Cardiac septum (tissue), 1 donor: ENCODE measurements around the gene SLC11A1. TPM values are rescaled to one million over a fixed set of nuclear protein-coding genes. Genes with fewer than 3 reads are reported as not detected.

Source experiments
- DNase-seq: peaks from one replicate; pipeline ENCODE4 v3.0.0-alpha.2; 2020; ENCODE audit warnings: low spot score
- intact Hi-C: fragments of 100-400 bp; cut with DNase I; formaldehyde crosslinking; loops from one replicate; pipeline ENCODE4 v1.14.0; 2022
- total RNA-seq: library from RNA; stranded (reverse); fragmentation: NEBNext Ultra II Directional; extraction: Animal tissue kit (Norgen Biotek cat#: 25700); gene quantifications from one replicate; pipeline ENCODE4 v1.2.1, GENCODE V29; 2021
- donor health status: DM: no; HTN: no; CAD: no.

Gene SLC11A1
- total RNA-seq, 1 donor from 2014 or later: 6.4 TPM

DNA sequence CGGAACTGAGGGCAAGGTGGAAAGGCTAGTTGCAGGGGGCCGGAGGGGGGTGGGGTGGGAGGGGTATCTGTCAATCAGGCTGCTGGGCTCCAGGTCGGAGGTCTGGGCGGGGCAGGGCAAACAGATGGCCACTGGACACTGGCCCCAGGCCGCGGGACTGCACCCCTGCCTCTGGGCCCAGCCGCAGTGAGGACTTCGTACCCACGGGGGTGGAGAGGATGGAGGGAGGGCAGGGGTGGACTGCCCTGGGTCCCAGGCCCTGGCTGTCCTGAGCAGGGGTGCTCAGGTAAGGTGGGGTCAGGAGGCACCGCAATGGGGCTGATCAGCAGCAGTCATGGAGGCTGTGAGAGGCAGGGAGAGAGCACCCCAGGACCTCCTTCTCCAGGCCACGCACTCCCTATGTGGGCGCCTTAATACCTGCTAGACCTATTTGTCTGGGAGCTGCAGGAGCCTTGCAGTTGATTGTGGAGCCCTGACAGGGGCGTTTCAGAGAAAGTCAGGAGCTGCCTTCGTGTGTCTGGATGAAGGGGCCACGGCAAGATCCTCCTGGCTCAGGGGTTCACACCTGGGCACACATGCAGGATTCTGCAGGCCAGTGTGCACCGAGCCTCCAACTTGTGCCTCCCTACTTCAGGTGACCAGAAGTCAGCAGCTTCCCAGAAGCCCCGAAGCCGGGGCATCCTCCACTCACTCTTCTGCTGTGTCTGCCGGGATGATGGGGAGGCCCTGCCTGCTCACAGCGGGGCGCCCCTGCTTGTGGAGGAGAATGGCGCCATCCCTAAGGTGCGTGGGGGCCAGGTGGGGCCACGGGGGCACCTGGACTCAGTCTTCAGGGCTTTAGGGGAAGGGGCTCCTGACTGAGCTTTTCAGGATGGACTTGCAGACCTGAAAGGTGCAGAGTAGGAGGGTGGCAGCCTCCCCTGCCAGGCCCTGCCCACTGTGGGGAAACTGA is 19.1 kb downstream of the SLC11A1 start:
- DNase-seq: no peak
- intact Hi-C loops: loop anchor here (10.0 kb wide), 1 partner anchor 254 kb away; the partner anchor contains the start of genes BCS1L and ZNF142

DNA sequence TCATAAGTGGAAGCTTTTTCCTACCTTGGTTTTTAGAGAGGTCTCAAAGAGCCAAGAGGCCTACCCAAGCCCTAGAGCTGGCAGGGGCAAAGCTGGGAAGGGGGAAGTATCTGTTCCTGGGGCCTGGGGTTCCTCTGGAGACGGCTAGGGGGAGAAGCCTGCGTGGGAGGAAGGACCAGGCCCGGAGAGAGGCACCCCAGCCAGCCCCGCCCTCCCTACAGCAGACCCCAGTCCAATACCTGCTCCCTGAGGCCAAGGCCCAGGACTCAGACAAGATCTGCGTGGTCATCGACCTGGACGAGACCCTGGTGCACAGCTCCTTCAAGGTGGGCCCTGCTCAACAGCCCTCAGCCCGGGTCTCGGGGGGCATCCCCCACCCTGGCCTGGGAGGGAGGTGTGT is 19.8 kb downstream of the SLC11A1 start:
- no peak for DNase-seq
- intact Hi-C loops: loop anchor here (10.0 kb wide), 1 partner anchor 253 kb away; the partner anchor contains the start of genes BCS1L and ZNF142

DNA sequence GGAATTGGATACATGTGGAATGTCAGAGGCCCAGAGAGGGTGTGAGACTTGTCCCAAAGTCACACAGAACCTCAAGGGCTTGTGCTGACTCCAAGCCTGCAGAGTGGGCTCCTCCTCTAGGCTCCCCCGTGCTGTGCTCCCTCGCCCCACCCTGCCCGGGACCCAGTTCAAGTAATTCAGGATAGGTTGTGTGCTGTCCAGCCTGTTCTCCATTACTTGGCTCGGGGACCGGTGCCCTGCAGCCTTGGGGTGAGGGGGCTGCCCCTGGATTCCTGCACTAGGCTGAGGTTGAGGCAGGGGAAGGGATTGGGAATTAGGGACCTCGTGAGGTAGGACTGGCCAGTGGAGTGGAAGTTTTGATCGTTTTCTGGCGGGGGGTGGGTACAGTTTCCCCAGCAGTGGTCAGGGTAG is 20.4 kb downstream of the SLC11A1 start:
- intact Hi-C loops: loop anchor here (10.0 kb wide), 1 partner anchor 252 kb away; the partner anchor contains the start of genes BCS1L and ZNF142
- no peak for DNase-seq

DNA sequence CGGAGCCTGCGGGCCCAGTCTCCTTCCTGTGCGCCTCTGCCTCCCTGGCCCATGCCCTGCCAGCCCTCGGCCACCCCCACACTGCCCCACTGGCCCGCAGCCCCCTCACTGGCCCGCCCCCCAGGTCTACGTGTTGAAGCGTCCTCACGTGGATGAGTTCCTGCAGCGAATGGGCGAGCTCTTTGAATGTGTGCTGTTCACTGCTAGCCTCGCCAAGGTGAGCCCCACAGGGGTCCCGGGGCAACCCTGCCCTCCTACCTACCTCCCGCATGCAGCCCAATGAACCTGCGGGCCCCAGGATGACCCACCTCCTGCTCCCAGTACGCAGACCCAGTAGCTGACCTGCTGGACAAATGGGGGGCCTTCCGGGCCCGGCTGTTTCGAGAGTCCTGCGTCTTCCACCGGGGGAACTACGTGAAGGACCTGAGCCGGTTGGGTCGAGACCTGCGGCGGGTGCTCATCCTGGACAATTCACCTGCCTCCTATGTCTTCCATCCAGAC is 20.9 kb downstream of the SLC11A1 start:
- intact Hi-C loops: loop anchor here (10.0 kb wide), 1 partner anchor 252 kb away; the partner anchor contains the start of genes BCS1L and ZNF142
- no peak for DNase-seq

DNA sequence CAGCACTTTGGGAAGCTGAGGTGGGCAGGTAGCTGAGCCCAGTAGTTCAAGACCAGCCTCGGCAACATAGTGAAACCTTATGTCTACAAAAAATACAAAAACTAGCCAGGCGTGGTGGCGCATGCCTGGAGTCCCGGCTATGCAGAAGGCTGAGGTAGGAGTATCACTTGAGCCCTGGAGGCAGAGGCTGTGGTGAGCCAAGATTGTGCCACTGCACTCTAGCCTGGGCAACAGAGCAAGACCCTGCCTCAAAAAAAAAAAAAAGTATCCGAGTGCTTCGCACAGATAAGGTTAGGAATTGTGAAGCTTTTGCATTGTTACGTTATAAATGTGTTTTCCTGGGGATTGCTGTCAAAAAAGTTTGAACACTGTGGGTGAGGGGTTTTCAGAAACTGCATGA is 21.7 kb downstream of the SLC11A1 start:
- intact Hi-C loops: loop anchor here (10.0 kb wide), 1 partner anchor 251 kb away; the partner anchor contains the start of genes BCS1L and ZNF142
- DNase-seq: no peak

DNA sequence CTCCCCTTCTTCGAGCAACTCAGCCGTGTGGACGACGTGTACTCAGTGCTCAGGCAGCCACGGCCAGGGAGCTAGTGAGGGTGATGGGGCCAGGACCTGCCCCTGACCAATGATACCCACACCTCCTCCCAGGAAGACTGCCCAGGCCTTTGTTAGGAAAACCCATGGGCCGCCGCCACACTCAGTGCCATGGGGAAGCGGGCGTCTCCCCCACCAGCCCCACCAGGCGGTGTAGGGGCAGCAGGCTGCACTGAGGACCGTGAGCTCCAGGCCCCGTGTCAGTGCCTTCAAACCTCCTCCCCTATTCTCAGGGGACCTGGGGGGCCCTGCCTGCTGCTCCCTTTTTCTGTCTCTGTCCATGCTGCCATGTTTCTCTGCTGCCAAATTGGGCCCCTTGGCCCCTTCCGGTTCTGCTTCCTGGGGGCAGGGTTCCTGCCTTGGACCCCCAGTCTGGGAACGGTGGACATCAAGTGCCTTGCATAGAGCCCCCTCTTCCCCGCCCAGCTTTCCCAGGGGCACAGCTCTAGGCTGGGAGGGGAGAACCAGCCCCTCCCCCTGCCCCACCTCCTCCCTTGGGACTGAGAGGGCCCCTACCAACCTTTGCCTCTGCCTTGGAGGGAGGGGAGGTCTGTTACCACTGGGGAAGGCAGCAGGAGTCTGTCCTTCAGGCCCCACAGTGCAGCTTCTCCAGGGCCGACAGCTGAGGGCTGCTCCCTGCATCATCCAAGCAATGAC is 22.4 kb downstream of the SLC11A1 start:
- no peak for DNase-seq
- intact Hi-C loops: loop anchor here (10.0 kb wide), 1 partner anchor 250 kb away; the partner anchor contains the start of genes BCS1L and ZNF142

DNA sequence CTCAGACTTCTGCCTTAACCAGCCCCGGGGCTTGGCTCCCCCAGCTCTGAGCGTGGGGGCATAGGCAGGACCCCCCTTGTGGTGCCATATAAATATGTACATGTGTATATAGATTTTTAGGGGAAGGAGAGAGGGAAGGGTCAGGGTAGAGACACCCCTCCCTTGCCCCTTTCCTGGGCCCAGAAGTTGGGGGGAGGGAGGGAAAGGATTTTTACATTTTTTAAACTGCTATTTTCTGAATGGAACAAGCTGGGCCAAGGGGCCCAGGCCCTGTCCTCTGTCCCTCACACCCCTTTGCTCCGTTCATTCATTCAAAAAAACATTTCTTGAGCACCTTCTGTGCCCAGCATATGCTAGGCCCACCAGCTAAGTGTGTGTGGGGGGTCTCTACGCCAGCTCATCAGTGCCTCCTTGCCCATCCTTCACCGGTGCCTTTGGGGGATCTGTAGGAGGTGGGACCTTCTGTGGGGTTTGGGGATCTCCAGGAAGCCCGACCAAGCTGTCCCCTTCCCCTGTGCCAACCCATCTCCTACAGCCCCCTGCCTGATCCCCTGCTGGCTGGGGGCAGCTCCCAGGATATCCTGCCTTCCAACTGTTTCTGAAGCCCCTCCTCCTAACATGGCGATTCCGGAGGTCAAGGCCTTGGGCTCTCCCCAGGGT is 23.1 kb downstream of the SLC11A1 start:
- DNase-seq: no peak
- intact Hi-C loops: loop anchor here (10.0 kb wide), 1 partner anchor 250 kb away; the partner anchor contains the start of genes BCS1L and ZNF142

DNA sequence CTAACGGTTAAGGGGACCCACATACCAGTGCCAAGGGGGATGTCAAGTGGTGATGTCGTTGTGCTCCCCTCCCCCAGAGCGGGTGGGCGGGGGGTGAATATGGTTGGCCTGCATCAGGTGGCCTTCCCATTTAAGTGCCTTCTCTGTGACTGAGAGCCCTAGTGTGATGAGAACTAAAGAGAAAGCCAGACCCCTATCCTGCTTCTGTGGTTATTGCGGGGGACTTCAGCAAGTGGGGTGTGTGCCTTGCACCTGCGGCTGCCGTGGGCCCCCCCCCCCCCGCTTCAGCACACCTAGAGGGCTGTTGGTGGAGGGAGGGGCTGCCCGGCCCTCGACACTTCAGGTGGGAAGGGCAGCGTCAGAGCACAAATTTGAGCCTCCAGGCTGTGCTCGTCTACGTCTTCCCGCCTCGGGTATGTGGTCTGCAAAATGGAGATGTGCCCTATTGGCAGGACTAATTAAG is 23.7 kb downstream of the SLC11A1 start:
- intact Hi-C loops: loop anchor here (1.0 to 10.0 kb wide), 3 partner anchors 9 to 249 kb away; partner anchors contain the start of genes BCS1L and ZNF142
- no peak for DNase-seq

DNA sequence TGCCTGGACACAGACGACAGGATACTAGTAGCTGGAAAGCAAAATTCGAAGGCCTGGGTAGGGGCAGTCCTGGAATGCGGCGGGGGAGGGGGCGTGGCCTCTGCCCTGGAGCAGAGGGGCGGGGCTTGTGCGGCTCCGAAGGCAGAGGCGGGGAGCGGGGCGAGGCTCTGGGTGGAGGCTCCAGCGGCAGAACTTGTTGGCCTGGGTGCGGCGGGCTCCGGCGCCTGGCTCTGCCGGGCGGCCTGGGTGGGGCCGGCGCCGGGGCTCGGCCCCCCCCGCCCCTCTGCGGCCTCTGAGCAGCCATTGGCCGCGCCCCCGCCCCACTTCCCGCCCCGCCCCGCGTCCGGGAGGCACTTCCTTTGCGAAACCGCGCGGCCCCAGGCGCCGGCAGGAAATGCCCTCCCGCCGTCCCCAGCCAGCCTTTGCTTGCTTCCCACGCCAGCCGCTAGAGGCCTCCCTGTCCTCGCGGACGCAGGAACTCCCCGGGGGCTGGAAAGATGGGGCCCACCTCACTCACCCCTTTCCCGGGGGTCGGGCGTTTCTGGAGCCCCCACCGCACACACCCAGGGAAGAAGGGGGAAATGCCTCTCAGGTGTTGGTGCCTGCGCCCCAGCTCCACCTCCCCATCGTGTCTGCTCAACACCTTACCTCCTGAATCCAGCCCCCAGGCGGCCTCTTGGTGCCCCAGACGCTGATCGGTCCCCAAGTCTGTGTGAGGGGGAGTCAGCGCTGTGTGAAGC is 24.3 kb downstream of the SLC11A1 start:
- intact Hi-C loops: loop anchor here (1.0 to 10.0 kb wide), 3 partner anchors 10 to 248 kb away; partner anchors contain the start of genes BCS1L and ZNF142

DNA sequence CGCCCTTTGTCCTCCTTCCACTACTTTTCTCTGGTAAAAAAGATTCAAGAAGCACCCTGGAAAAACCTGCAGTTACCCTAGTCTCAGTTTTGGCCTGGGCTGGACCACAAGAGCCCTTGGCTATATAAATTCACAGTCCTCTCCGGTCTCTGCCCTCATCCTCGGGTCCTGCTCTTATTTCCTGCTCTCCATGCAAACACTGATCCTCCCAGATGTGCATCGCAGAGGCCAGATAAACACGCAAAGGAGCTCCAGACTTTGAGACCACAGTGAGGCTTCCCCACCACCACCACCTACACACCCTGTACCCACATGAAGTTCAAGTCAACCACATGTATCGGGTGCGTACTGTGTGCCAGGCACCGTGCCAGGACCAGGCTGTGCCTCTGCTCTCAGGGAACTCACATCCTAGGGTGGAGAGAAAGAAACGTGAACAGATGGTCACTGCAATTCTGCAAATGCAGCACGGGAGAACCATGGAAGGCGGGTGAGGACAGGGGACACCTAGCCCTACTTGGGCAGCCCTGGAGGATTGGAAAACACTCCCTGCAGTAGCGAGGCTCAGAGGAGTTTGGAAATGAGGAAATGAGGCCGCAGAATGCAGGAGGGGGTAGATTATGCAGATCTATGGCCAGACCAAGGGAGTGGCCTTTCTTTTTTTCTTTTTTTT is 25.0 kb downstream of the SLC11A1 start:
- DNase-seq: no peak
- intact Hi-C loops: loop anchor here (1.0 to 10.0 kb wide), 3 partner anchors 11 to 248 kb away; partner anchors contain the start of genes BCS1L and ZNF142

More for the DNA sequence above, 24.3 kb downstream of the SLC11A1 start:
- DNase-seq: peak; percentile 99

DNA sequence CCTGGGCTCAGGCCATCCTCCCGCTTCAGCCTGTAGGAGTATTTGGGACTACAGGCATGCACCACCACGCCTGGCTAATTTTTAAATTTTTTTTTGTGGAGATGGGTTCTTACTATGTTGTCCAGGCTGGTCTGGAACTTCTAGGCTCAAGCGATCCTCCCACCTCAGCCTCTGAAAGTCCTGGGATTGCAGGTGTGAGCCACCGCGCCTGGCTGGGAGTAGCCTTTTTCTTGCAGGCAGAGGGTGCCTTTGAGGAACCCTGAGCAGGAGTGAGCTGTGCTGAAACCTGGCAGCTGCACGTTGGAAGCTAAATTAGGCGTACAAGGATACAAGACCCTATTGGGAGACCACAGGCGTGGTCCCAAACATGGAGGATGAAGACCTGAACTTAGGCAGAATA is 25.6 kb downstream of the SLC11A1 start:
- intact Hi-C loops: loop anchor here (2.0 to 10.0 kb wide), 2 partner anchors 59 to 247 kb away; partner anchors contain the start of genes BCS1L and ZNF142
- no peak for DNase-seq

DNA sequence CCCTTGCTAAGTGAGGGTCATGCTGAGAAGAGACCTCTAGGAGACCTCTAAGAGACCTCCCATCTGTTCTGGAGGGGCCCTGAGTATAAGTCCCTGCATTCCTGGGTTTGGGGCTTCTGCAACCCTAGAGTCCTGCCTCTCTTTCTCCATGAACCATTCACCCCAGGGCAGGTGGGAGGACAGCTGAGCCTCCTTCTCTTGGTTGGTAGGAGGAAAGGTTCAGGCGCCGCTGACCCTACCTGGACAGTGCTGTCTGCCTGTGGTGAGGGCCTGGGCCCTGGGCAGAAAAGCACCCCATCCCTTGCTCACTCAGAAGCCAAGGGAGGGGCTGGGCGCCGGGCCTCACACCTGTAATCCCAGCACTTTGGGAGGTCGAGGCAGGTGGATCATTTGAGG is 36.2 kb downstream of the SLC11A1 start:
- intact Hi-C loops: no loop called here
- DNase-seq: no peak

DNA sequence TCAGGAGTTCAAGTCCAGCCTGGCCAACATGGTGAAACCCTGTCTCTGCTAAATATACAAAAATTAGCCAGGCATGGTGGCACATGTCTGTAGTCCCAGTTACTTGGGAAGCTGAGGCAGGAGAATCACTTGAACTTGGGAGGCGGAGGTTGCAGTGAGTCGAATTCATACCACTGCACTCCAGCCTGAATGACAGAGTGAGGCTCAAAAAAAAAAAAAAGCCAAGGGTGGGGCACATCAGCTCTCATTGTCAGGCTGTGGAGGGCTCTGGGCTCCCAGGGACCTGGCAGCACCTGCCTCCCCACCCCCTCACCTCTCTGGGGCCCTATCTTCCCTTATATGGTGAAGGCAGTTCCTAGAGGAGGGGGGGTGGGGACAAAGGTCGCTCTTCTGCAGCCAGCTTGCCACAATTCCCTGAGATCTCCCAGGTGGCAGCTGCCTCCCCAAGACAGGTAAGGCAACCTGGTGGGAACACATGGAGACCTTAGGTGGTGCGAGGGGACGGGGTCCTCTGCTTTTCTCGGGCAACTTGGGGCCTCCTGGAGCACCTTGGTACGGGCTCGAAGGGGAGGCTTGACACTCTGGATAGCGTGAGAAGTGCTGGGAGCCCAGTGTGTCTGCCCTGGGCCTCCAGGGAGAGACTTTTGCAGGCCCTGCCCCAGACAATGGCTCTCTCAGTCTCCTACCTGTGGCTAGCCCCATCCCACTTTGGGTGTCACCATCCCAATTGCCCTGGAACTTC is 36.8 kb downstream of the SLC11A1 start, which contains the start of gene VIL1:
Gene VIL1, plus strand, starts transcription at position 407 of the 742 bp plus-strand sequence. CDS start 4,656 bp downstream, outside the sequence.
- no peak for DNase-seq
- intact Hi-C loops: no loop called here

DNA sequence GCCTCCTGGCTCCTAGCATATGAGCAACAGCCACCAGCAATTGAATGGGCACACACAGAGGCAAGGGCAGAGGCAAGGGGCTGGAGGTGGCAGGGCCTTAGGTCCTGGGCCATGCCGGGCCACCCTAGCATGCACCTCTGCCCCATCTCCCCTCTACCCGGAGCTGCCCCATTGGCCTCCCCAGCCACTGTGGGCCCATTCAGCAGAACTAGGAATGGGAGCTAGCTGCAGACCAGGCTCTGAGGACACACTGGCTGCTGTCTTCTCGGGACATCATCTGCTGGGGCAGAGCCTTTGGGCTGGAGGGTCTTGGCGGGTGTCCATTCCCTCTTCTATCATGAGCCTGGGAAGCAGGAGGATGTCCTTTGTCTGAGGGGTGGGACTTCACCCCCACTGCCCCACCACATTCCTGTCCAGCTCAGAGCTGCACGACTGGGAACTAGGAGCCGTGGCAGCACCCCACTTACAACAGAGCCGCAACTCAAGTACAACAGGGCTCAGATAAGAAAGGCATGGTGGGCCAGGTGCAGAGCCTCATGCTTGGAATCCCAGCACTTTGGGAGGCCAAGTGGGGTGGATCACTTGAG is 37.6 kb downstream of the SLC11A1 start:
- no peak for DNase-seq
- intact Hi-C loops: no loop called here

DNA sequence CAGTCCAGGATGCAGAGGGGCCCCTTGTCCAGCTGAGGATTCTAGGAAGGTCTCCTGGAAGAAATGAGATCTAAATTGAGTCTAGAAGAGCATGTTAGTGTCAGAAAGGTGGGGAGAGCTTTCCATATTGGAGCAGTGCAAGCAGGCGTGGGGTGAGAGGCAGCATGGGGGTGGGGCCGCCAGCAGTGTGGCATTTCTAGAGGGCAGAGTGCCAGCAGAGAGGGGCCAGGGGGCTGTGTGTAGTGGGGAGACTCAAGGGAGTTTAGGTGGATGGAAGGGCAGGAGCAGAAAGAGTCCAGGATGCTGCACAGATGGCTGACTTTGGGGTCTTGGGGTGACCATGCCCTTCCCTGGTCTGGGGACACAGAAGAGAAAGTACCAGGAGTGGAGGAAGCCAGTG is 39.0 kb downstream of the SLC11A1 start:
- intact Hi-C loops: no loop called here
- no peak for DNase-seq

DNA sequence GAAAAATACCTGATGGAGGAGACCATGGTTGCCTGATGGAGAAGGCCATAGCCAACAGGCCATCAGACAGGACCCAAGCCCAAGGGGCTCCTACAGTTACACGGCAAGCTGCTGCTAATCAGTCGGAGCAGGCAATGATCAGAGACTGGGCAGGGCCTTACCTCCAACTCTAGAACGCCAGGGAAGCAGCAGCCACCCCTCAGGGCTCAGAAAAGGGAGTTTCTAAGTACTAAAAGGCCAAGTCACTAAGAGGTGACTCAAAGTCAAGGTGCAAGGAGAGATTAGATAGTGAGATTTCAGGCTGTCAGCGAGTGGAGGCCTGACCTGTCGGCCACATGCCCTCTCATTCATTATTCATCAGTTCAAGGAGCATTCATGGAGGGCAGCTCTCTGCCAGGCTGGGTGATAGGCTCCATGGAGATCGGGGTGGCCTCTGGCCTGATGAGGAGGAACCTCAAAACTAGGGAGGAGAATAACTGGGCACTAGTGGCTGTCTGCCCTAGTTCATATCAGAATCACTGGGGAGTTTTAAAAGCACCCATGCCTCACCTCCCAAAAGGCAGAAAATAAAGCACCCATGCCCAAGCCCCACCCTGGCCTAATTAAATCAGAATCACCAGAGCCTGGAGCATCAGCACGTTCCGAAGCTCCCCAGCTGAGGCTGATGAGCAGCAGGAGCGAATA is 40.5 kb downstream of the SLC11A1 start:
- DNase-seq: no peak
- intact Hi-C loops: no loop called here
